UCSD-AML1 (cell line): ENCODE results near the gene ZNF302.
"Not testable (repeated sequence)": the region's sequence is repeated elsewhere in the genome, so short reads cannot be mapped to it uniquely, and the experiment has no call there.

Experiments
- DNase-seq: peaks from one replicate; lab custom pipeline; 2025; ENCODE audit not compliant: unreplicated experiment; lab: John Stamatoyannopoulos, UW

ZNF302 gene

GRCh38 chr19:34671972-34672371 is 5.5 kb upstream of the ZNF302 start:
- no peak for DNase-seq

GRCh38 chr19:34673590-34673989 is 3.9 kb upstream of the ZNF302 start:
- DNase-seq: no peak

GRCh38 chr19:34675250-34675649 is 2.2 kb upstream of the ZNF302 start:
- DNase-seq: no peak

- DNase-seq: no peak
Measured at GRCh38 chr19:34675919-34676318, 1.6 kb upstream of the ZNF302 start.

GRCh38 chr19:34676697-34677385 is 637 bp upstream of the ZNF302 start, which contains the start of gene SCGB2B2:
Gene SCGB2B2, minus strand, starts transcription at chr19:34677159. Its CDS starts 82,596 bp downstream, at chr19:34594563.
- DNase-seq: peak; percentile 86

- no peak for DNase-seq
Measured at GRCh38 chr19:34678085-34678412, 571 bp downstream of the ZNF302 start.

GRCh38 chr19:34678421-34678820 is 943 bp downstream of the ZNF302 start:
- no peak for DNase-seq

GRCh38 chr19:34681478-34681877 is 4.0 kb downstream of the ZNF302 start:
- no peak for DNase-seq

GRCh38 chr19:34685266-34685665 is 7.8 kb downstream of the ZNF302 start:
- not testable (repeated sequence) for DNase-seq

GRCh38 chr19:34686455-34686854 is 9.0 kb downstream of the ZNF302 start:
- DNase-seq: no peak

- no peak for DNase-seq
Measured at GRCh38 chr19:34687348-34687747, 9.9 kb downstream of the ZNF302 start.

- DNase-seq: no peak
Measured at GRCh38 chr19:34688592-34688991, 11.1 kb downstream of the ZNF302 start.

GRCh38 chr19:34690372-34690771 is 12.9 kb downstream of the ZNF302 start:
- DNase-seq: no peak

- DNase-seq: no peak
Measured at GRCh38 chr19:34692549-34692948, 15.1 kb downstream of the ZNF302 start.

GRCh38 chr19:34707661-34708060 is 30.2 kb downstream of the ZNF302 start:
- no peak for DNase-seq

GRCh38 chr19:34711890-34712289 is 34.4 kb downstream of the ZNF302 start:
- DNase-seq: no peak

GRCh38 chr19:34712395-34713261 is 35.1 kb downstream of the ZNF302 start:
- no peak for DNase-seq

- DNase-seq: no peak
Measured at GRCh38 chr19:34713262-34713637, 35.8 kb downstream of the ZNF302 start.

GRCh38 chr19:34715357-34715756 is 37.9 kb downstream of the ZNF302 start:
- no peak for DNase-seq

- no peak for DNase-seq
Measured at GRCh38 chr19:34722353-34722752, 44.9 kb downstream of the ZNF302 start.

- DNase-seq: no peak
Measured at GRCh38 chr19:34725400-34725799, 47.9 kb downstream of the ZNF302 start.

- DNase-seq: no peak
Measured at GRCh38 chr19:34731019-34731829, 53.7 kb downstream of the ZNF302 start.
